Measurements from ENCODE around the gene KLHL26. TPM values are rescaled to one million over a fixed set of nuclear protein-coding genes. Genes with fewer than 3 reads are reported as not detected.
"Not testable (repeated sequence)": the region's sequence is repeated elsewhere in the genome, so short reads cannot be mapped to it uniquely, and the experiment has no call there.

Gene KLHL26
- total RNA-seq, 3 donors from 2014 or later = 7.6 to 16.6 (median 8.9) TPM

DNA sequence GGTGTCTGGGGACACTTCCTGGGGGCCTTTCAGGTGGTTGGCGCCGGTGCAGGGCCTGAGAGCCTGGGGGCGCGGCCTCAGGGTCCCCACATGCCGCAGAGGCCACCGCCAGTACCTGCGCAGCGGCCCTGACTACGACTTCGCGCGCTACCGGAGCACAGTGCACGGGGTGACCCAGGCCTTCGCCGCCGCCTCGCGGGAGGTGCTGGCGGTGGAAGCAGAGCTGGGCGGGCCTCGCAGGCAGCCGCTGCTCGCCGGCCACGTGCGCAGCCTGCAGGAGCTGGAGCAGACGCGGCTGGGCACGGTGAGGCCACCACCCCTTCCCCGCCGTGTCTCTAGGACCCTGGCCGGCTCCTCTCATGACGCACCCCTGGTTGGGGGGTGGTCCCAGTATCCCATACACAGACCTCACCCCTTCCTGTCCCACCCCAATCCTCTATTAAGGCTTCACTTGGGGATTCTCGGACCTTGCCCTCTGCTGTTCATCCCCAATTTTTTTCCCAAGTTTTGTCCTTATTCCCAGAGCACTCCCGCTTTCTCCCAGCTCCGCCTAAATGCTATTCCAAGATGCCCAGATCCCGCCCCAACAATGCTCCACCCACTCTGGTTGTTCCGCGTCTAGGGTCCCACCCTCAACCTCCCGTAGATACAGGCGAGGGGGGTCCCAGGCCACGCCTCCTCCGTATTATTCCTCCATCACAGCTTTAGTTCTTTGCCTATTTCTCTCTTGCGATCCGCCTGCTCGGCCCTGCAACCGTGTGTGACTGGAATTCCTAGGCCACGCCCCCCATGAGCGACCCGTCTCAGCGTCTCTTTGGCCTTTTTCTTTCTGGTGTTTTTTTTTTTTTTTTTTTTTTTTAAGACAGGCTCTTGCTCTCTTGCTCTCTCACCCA, 47.2 kb upstream of the KLHL26 start:
- Histone ChIP-seq H3K36me3 (ENCODE audit: low read depth) (no peaks in the 10 kb centered on the region), H3K9me3 (no peaks in the 10 kb centered on the region), H3K4me1 (ENCODE audit: low read depth) (peaks cover 17% of the 10 kb centered on the region), H3K4me3 (peak overlapping the region; percentile 70)
- DNase-seq (peak; percentile 74 to 86 (median 86)), ATAC-seq (peak; percentile 80)
- intact Hi-C loops (cut with DNase I, micrococcal nuclease) = loop anchor here (5.0 to 10.0 kb wide), 2 partner anchors 255 to 258 kb away; no protein-coding TSS in a partner anchor
- TF ChIP-seq, protein P1, sequence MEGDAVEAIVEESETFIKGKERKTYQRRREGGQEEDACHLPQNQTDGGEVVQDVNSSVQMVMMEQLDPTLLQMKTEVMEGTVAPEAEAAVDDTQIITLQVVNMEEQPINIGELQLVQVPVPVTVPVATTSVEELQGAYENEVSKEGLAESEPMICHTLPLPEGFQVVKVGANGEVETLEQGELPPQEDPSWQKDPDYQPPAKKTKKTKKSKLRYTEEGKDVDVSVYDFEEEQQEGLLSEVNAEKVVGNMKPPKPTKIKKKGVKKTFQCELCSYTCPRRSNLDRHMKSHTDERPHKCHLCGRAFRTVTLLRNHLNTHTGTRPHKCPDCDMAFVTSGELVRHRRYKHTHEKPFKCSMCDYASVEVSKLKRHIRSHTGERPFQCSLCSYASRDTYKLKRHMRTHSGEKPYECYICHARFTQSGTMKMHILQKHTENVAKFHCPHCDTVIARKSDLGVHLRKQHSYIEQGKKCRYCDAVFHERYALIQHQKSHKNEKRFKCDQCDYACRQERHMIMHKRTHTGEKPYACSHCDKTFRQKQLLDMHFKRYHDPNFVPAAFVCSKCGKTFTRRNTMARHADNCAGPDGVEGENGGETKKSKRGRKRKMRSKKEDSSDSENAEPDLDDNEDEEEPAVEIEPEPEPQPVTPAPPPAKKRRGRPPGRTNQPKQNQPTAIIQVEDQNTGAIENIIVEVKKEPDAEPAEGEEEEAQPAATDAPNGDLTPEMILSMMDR (IDR thresholded peaks at IDR 0.05) = peak; percentile 36

DNA sequence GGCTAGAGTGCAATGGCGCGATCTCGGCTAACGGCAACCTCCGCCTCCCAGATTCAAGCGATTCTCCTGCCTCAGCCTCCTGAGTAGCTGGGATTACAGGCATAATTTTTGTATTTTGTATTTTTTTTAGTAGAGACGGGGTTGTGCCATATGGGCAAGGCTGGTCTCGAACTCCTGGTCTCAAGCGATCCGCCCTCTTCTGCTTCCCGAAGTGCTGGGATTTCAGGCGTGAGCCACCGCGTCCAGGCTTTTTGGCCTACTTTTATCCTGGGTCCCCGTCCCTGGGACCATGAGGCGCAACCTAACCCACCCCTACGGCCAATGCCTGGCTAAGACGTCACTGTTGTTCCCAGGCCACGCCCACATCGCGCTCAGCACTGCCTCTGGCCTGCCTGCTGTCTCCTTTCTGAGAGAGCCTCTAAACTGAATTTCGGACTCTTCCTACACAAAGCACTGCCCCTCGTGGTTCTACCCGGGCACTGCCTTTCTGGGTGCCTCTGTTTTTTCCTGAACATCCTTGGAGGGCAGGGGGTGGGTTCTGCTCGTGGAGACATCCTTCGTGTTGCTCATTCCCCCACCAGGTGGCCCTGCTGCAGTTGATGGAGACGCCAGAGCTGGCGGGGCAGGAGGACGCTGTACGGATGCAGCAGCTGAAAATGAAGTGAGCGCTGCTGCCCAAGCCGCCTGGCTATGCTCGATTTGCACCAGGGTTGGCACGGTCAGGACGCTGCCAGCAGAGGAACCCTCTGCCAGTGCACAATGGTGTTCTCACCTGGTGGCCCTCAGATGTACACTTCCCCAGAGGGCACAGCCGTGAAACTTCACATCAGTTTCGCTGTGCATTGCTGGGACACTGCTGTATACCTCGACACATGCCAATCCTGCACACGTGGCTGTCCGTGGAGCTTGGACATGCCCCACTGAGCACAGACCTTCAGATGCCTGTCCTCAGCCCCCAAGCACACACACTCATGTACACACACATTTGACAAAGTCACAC, 46.3 kb upstream of the KLHL26 start:
- H3K4me3 ChIP-seq = no peak overlapping the region
- H3K4me1 ChIP-seq (ENCODE audit: low read depth) = peaks cover 25% of the 10 kb centered on the region
- intact Hi-C loops (cut with DNase I, micrococcal nuclease) = loop anchor here (5.0 to 10.0 kb wide), 2 partner anchors 254 to 257 kb away; no protein-coding TSS in a partner anchor
- no peaks in the 10 kb centered on the region for H3K9me3 ChIP-seq
- DNase-seq (peak in 1 of 3 donors; percentile 63), ATAC-seq (no peak)
- TF ChIP-seq, protein P1 (IDR thresholded peaks at IDR 0.05) = no peak
- H3K36me3 ChIP-seq (ENCODE audit: low read depth) = no peaks in the 10 kb centered on the region

DNA sequence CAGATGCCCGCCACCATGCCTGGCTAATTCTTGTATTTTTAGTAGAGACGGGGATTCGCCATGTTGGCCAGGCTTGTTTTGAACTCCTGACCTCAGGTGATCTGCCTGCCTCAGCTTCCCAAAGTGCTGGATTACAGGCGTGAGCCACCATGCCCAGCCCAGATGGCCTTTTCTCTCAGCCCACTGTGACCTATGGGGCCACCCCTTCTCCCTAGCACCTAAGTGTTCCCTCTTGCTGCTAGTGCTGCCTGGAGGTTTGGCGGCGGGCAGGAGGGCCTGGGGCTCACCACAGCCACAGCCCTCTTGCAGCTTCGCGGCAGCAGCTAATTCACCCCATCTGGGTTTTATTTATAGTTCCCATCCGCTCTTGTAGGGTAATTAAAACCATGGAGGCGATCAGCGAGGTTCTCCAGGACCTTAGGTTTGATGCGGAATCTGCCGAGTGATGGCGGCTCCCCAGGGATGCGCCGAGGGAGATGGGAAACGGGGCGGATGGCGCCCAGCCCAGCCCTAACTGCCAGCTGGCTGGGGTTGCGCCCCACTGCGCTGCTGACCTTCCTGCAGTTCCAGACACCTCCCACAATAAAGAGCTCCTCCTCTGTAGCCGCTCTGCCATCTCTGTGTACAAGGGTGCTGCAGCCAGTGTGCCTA, 45.0 kb upstream of the KLHL26 start:
- H3K9me3 ChIP-seq = no peaks in the 10 kb centered on the region
- no peak for ATAC-seq
- intact Hi-C loops (cut with DNase I, micrococcal nuclease) = loop anchor here (5.0 to 10.0 kb wide), 2 partner anchors 253 to 255 kb away; no protein-coding TSS in a partner anchor
- H3K36me3 ChIP-seq (ENCODE audit: low read depth) = no peaks in the 10 kb centered on the region
- TF ChIP-seq, protein P1 (IDR thresholded peaks at IDR 0.05) = no peak
- peaks cover 25% of the 10 kb centered on the region for H3K4me1 ChIP-seq (ENCODE audit: low read depth)
- peak in 1 of 3 donors; percentile 43 for DNase-seq
- no peak overlapping the region for H3K4me3 ChIP-seq

DNA sequence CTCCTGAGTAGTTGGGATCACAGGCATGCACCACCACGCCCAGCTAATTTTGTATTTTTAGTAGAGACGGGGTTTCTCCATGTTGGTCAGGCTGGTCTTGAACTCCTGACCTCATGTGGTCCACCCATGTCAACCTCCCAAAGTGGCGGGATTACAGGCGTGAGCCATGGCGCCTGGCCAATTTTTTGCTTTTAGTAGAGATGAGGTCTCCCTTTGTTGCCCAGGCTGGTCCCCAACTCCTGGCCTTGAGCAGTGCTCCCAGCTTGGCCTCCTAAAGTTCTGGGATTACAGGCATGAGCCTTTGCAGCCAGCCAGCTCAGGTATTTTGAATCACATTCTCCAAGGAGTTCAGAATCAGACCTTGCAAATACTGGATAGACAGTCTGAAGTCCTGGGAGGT, 44.1 kb upstream of the KLHL26 start:
- intact Hi-C loops (cut with DNase I, micrococcal nuclease) = loop anchor here (5.0 to 10.0 kb wide), 2 partner anchors 252 to 255 kb away; no protein-coding TSS in a partner anchor
- DNase-seq = peak in 1 of 3 donors; percentile 18
- H3K4me3 ChIP-seq; ATAC-seq; H3K9me3 ChIP-seq; H3K36me3 ChIP-seq (ENCODE audit: low read depth): not testable (repeated sequence)
- peaks cover 25% of the 10 kb centered on the region for H3K4me1 ChIP-seq (ENCODE audit: low read depth)

DNA sequence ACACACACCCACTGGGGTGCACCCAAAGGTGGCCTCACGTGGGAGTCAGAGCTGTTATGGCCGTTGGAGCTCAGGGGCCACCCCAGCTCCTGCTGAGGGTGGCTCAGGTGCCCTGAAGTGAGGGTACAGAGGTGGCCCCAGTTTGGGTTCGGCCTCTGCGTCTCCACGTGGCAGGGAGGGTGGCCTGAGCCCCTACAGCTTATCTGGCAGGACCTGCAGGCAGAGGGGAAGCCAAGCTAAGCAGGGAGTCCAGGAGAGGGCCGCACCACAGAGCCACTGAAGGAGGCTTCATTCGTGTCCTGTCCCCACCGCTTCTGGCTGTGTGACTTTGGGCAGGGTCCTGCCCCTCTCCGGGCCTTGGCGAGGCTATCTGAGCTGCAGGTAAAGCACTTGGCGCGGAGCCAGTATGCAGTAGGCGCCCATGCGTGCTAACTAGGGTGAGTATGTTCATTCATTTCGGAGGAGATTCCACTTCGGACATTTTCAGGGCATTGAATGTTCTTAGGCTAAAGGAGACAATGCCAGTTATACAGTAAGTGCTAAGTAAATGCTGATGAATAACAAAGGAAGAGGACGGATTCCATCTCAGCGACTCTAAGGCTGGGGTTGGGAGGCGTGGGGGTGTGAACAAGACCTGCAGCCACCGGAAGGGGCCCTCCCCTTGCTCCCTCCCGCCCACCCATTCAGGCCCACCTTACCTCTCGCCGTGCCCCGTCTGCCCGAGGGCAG, 43.3 kb upstream of the KLHL26 start:
- Histone ChIP-seq H3K4me3 (no peak overlapping the region), H3K36me3 (ENCODE audit: low read depth) (no peaks in the 10 kb centered on the region), H3K4me1 (ENCODE audit: low read depth) (peaks cover 25% of the 10 kb centered on the region), H3K9me3 (no peaks in the 10 kb centered on the region)
- TF ChIP-seq, protein P1 (IDR thresholded peaks at IDR 0.05) = no peak
- intact Hi-C loops (cut with DNase I, micrococcal nuclease) = loop anchor here (5.0 to 10.0 kb wide), 2 partner anchors 251 to 254 kb away; no protein-coding TSS in a partner anchor
- DNase-seq = peak in 2 of 3 donors; percentile 29 to 56
- ATAC-seq = no peak

All from mucosa of descending colon (tissue), 3 donors.